Umbilical cord (tissue), 2 donors: ENCODE data around the gene CGAS. TPM values are rescaled to one million over a fixed set of nuclear protein-coding genes. Genes with fewer than 3 reads are reported as not detected.
"Not testable (repeated sequence)": the region's sequence is repeated elsewhere in the genome, so short reads cannot be mapped to it uniquely, and the experiment has no call there.

Experiments used
- DNase-seq: peaks from one replicate; pipeline ENCODE4 v3.0.0-alpha.2; 2015; ENCODE audit warnings: low spot score
- total RNA-seq: library from RNA; depleted of rRNA; stranded (reverse); fragments of >200 nt; gene quantifications from one replicate; pipeline ENCODE4 v1.2.3, GENCODE V29; 2014; ENCODE audit warnings: low replicate concordance; ENCODE audit not compliant: insufficient read depth

The CGAS gene
- total RNA-seq, 1 donor from 2014 or later, result 13.0 TPM

DNA sequence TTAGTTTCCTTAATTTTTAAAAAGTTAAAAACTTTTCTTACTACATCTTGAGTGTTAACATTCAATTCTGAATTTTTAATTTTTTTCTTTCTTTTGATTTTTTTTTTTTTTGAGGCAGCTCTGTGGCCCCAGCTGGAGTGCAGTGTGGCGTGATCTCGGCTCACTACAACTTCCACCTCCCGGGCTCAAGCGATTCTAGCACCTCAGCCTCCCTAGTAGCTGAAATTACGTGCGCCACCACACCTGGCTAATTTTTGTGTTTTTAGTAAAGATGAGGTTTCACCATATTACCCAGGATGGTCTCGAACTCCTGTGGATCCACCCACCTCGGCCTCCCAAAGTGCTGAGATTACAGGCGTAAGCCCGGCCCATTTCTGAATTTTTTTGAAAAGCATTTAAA is 56.2 kb downstream of the CGAS start:
- DNase-seq, result no peak

DNA sequence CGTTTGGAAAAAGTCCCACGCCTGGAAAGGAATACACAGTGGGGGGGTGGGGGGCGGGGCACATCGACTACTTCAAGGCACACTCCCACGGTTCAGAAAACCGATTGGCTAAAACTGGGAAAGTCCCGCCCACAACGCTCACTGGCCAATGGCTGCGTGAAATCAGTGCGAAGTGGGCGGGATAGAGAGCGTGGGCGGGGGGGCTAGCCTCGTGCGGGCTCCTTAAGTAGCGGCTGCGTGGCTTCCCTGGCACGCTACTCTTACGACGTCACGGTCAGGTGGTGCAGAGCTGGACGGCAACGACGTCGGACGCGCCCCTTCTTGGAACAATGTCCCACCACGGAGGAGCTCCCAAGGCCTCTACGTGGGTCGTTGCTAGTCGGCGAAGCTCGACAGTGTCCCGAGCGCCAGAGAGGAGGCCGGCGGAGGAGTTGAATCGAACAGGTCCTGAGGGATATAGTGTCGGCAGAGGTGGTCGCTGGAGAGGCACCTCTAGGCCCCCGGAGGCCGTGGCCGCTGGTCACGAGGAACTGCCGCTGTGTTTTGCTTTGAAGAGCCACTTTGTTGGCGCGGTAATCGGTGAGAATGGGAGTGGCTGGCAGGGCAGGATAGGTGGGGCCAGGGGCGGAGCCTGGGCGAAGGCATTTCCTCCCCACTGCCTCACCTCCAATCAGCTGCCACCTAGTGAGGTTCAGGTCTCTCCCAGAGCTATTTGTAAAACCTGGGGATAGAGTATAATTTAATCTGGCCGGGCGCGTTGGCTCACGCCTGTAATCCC is 57.3 kb downstream of the CGAS start, which contains the start of gene DDX43:
DDX43 (plus strand) TSS at position 252 of the 778 bp plus-strand sequence; CDS start at position 330, 78 bp downstream.
- DNase-seq, result peak; percentile 36

DNA sequence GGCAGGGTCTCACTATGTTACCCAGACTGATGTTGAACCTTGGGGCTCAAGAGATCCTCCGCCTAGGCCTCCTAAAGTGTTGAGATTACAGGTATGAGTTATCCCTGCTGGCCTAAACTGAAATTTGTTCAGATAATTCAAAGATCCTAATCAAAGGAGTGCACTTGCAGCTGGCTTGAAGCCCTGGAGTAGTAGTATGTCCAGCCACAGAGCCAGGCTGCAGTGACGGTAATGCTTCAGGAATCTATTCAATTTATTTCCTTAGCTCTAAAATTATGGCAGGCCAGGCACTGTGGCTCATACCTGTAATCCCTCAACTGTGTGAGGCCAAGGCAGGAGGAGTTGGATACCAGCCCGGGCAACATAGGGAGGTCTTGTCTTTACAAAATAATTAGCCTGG is 58.8 kb downstream of the CGAS start:
- DNase-seq, result no peak

DNA sequence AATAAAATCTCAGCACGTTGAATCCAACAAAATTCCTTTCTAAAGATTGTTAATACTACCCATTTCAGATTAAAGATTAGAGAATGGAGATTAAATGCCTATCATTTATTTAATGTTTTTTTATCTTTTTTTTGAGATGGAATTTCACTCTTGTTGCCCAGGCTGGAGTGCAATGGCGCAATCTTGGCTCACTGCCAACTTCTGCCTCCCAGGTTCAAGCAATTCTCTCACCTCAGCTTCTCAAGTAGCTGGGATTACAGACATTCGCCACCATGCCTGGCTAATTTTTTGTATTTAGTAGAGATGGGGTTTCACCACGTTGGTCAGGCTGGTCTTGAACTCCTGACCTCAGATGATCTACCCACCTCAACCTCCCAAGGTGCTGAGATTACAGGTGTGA is 59.9 kb downstream of the CGAS start:
- not testable (repeated sequence) for DNase-seq

DNA sequence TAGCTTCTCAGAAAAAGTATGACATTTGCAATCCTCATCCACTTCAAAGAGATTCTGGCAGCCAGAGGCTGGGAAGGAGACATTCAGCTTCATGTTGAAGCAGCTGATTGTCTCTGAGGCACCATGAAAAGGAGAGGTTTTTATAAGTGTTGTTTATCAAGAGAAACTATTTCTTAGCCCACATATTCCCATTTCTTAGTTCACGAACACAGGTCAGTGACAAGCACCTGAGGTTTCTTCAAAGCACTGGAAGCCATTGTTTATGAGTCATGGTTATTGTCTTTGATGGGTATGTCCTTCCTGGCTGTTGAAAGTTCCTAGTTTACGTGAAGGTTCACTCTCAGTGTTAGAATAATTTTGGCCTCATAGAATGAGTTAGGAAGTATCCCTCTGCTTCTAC is 60.4 kb downstream of the CGAS start:
- no peak for DNase-seq

DNA sequence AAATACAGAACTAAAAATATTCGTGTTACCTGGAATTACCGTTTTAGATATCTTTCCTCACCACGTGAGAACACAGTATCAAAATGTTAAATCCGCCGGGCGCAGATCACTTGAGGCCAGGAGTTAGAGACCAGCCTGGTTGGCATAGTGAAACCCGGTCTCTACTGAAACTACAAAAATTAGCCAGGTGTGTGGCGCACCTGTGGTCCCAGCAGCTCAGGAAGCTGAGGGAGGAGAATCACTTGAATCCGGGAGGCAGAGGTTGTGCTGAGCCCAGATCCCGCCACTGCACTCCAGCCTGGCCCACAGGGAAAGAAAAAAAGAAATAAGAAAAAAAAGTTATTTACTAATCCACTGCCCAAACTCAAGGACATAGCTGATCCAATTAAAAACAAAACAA is 62.2 kb downstream of the CGAS start:
- DNase-seq, result no peak

DNA sequence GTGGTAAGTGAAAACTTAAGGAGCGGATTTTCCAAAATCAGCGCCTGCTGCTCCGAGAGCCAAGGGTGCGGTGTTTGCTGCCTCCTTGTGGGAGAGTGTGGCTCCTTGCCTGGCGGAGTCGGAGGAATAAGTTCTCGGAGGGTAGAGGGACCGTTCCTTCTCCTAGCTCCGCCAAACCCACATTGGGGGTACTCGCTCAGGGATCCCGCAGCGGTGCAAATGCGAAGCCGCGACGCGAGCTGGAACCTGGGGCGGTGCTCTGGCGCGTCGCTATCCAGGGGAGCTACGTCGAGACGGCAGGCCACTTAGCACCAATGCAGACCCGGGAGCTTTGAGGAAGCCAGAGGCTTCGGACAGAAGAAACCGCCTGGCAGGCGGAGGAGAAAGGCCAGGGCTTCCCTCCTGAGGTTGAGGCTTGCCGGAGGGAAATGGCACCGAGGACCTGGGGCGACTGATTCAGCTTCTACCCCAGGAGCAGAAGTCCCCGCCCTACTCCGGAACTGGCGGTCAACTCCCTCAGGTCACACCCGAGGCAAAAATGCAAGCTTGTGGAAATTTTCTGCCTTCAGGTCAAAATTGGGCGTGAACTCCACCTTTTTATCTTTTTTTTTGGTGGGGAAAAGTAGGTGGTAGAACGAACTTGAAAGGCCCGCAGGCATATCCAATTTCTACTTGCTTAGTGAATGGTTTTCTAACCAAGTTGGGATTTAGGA is 63.1 kb downstream of the CGAS start:
- peak; percentile 63 for DNase-seq

DNA sequence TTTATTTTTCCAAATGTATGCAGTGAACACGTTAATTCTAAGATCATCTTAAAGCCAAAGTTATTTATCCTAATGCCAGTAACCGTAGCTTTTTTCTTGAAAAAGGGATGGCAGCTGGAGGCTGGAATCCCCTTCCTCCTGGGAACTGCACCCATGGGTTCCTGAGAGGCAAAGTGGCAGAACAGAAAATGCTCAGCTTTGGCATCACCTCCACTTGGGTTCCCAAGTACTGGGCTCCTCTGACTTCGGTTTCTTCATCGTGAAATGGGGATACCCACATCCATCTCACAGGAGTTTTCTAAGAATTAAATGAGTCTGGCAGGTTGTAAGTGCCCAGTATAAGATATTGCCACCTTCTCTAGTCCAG is 63.7 kb downstream of the CGAS start:
- DNase-seq, result no peak

DNA sequence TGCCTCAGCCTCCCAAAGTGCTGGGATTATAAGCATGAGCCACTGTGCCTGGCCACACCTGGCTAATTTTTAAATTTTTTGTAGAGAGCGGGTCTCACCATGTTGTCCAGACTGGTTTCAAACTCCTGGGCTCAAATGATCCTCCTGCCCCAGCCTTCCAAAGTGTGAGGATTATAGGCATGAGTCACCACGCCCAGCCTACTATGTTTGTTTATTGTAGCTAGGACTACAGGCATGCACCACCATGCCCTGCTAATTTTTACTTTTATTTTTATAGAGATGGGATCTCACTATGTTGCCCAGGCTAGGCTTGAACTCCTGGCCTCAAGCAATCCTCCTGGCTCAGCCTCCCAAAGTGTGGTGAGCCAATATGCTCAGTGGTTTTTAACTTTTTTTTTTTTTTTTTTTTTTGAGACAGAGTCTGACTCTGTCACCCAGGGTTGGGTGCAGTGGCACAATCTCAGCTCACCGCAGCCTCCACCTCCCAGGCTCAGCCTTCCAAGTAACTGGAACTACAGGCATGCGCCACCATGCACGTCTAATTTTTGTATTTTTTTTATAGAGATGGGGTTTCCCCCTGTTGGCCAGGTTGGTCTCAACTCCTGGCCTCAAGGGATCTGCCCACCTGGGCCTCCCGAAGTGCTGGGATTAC is 69.5 kb downstream of the CGAS start:
- no peak for DNase-seq

DNA sequence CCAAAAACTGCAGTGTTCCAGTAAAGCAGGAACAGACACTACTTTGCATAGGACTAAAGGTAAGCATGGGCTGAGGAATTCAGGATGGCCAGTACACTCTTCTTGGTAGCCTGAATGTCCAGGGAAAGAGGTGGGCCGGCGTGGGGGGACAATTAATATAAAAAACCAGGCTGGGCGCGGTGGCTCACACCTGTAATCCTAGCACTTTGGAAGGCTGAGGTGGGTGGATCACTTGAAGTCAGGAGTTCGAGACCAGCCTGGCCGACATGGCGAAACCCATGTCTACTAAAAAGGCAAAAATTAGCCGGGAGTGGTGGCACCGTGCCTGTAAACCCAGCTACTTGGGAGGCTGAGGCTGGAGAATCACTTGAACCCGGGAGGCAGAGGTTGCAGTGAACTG is 70.6 kb downstream of the CGAS start:
- DNase-seq, result not testable (repeated sequence)

DNA sequence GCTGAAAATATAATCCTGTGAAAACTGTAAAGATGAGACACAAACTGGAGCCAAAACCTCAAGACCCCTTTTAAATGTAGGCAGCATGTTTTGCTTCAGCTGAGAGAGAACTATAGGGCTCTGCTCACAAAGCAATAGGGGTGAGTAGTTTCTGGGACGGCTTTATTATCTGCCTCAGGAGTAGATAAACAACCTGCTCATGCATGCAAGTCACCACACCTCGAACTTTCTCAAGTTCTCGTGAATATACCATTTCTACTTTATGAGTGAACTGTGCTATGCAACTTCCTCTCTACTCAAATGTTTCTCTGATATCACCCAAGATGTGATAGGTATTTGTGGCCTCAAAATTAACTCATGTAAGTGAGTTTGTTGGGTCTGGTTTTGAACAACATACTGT is 74.9 kb downstream of the CGAS start:
- no peak for DNase-seq

DNA sequence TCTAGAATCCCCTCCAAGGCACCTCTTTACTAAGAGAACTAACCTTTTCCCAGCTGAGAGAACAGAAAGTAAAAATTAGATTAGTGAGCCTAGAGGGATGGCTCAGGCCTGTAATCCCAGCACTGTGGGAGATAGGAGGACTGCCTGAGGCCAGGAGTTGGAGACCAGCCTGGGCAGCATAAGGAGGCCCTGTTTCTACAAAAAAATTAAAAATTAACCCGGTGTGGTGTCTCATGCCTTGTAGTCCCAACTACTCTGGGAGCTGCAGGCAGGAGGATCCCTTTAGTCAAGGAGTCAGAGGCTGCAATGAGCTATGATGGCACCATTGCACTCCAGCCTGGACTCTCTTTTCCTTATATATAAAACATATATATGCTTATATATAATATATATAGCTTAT is 76.9 kb downstream of the CGAS start:
- DNase-seq, result no peak

Other genes with a start within 250 kb of the CGAS start
- gene KHDC1L, start 226.8 kb downstream of the CGAS start, total RNA-seq, result not detected
- gene KHDC1, start 189.1 kb downstream of the CGAS start, total RNA-seq, result 8.9 TPM
- not detected for gene DPPA5, start 98.0 kb downstream of the CGAS start, total RNA-seq
- gene KHDC3L, start 89.6 kb downstream of the CGAS start, total RNA-seq, result not detected
- not detected for gene OOEP, start 82.4 kb downstream of the CGAS start, total RNA-seq
- 2.6 TPM for gene DDX43, start 57.5 kb downstream of the CGAS start, total RNA-seq
- gene MTO1, start 9.4 kb upstream of the CGAS start, total RNA-seq, result 18.5 TPM
- 18,956 TPM for gene EEF1A1, start 68.7 kb upstream of the CGAS start, total RNA-seq
- gene SLC17A5, start 201.7 kb upstream of the CGAS start, total RNA-seq, result 52.0 TPM
- gene CD109, start 243.9 kb upstream of the CGAS start, total RNA-seq, result 37.6 TPM